ENCODE measurements around the gene ATP9B.
"Not testable (repeated sequence)": the region's sequence is repeated elsewhere in the genome, so short reads cannot be mapped to it uniquely, and the experiment has no call there.

The ATP9B gene

GRCh38 chr18:79368681-79369080 lies 299.5 kb downstream of the ATP9B start:
- DNase-seq, result no peak

DNA sequence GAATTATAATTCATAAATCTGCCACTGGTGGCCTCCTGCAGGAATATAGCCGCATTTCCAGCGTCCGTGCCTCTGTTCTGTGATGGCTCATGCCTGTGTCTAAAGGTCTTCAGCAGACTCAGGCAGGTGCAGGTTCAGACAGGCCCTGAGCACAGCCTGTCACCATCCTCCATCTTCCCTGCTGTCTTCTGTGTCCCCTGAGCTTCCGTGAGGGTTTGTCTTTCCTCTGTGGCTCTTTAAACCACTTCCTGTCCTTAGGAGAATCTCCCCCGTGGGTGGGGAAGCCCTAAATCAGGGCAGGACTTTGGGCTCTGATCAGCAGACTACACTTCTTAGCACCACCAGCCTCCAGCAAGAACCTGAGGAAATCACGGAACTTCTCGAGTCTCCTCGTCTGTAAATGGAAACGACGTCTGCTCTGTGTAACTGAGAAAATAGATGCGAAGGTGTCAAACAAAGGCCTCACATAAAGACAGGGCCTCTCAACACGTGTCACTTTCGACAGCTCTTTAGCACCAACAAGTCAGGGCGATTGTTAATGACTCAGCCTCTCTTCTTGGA lies 302.4 kb downstream of the ATP9B start:
- DNase-seq, result no peak

DNA sequence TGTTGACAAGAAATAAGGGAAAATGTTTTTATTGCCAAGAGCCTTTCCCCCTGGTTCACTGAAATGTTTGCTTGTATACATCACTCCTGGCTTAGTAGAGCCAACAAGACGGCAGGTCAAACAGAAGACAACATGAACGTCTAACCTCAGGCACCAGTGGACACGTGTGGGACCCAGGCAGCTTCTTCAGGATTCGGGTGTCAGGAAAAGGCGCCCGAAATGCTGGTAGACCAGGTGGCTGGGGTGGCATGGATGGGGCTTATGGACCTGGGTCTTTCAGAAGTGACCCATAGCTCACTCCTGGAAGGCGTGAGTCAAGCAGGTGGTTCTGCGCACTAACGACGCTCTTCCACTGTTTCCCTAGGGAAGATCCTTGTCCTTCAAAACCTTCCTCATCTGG lies 303.3 kb downstream of the ATP9B start:
- no peak for DNase-seq

DNA sequence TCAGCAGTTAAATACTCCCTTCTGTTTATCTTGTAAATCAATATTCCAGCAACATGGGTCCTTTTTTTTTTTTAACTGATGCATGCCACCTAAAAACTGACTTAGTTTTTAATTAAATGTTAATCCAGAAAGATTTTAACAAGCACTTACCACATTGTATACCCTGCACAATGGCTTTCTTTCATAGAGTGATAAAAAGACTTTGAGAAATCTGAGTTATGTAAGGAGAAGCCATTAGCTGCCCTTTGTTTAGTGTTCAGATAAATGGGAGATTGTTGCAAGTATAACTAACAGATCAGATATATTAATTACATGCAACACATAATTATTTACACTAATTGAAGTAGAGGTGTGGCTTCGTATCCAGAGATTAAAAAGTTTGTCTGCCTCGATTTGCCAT lies 303.8 kb downstream of the ATP9B start:
- DNase-seq, result no peak

- DNase-seq, result no peak
These were observed 304.5 kb downstream of the ATP9B start for GRCh38 chr18:79373736-79374135.

DNA sequence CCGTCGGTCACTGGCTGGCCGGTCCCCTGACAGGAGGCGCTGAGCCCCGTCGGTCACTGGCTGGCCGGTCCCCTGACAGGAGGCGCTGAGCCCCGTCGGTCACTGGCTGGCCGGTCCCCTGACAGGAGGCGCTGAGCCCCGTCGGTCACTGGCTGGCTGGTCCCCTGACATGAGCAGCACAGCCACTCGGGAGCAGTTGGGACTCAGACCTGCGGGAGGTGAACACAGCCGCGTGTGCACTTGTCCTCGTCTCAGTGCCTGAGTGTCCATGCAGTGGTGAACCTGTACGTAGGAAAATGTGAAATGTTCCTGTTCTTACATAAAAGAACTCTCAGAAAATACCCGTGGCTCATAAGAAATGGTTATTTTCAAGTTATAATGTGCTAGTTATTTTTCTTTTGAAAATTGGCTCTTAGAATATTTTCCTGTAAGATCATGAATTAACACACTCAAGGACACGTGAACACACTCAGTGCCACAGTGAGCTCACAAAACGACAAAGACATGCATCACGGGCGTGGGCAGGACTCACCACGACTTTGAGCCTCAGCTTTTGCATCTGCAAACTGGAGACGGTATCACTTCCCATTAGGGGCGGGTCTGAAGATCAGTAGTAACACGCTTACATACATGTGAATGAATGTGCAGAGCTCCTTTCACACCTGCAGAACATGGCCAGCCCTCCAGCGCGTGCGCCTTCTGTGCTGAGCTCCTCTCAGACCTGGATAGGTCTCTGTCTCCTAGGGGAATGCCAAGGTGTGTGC lies 305.4 kb downstream of the ATP9B start:
- DNase-seq, result no peak

DNA sequence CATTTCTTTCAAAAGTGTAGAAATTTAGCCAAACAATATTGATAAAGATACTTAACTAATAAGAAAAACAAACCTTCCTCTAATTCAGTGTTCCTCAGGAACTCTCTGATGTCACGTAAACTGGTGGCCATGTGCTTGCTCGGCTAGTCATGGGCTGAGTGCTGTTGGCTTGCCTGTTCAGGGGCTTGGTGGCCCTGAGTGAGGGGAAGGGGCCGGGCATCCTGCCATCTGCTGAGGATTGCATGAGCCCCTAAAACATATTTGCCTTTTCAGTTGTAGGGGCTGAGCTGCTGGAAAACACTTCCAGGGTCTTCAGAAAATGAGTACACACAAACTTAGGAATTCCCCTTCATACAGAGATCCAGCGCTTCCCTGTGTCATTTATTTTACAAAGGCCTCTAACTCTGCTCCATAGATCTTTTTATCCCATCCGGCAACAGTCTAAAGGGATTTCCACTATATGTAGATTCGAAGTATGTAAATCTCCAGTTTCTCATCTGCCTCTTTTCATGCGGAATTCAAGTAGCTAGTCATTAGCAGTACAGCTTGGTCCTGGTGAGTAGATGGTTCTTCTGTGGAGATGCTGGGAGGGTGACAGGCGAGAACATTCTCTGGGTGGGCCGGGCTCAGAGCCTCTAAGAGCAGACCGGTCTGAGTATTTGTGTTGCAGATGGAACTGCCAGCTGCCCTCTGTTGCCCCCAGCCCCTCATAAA lies 306.4 kb downstream of the ATP9B start:
- no peak for DNase-seq

DNA sequence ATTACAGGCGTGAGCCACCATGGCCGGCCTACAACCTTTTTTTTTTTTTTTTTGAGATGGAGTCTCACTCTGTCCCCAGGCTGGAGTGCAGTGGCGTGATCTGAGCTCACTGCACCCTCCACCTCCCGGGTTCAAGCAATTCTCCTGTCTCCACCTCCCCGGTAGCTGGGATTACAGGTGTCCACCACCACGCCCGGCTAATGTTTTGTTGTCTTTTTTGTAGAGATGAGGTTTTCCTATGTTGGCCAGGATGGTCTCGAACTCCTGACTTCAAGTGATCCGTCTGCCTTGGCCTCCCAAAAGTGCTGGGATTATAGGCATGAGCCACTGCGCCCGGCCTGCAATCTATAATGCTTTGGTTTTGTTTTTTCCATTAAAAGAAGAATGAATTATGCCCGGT lies 307.5 kb downstream of the ATP9B start:
- DNase-seq, result not testable (repeated sequence)

- no peak for DNase-seq
These were observed 308.1 kb downstream of the ATP9B start for GRCh38 chr18:79377187-79377891.

GRCh38 chr18:79378536-79379250 lies 309.5 kb downstream of the ATP9B start:
- no peak for DNase-seq

GRCh38 chr18:79379251-79379905 lies 310.2 kb downstream of the ATP9B start:
- DNase-seq, result no peak

DNA sequence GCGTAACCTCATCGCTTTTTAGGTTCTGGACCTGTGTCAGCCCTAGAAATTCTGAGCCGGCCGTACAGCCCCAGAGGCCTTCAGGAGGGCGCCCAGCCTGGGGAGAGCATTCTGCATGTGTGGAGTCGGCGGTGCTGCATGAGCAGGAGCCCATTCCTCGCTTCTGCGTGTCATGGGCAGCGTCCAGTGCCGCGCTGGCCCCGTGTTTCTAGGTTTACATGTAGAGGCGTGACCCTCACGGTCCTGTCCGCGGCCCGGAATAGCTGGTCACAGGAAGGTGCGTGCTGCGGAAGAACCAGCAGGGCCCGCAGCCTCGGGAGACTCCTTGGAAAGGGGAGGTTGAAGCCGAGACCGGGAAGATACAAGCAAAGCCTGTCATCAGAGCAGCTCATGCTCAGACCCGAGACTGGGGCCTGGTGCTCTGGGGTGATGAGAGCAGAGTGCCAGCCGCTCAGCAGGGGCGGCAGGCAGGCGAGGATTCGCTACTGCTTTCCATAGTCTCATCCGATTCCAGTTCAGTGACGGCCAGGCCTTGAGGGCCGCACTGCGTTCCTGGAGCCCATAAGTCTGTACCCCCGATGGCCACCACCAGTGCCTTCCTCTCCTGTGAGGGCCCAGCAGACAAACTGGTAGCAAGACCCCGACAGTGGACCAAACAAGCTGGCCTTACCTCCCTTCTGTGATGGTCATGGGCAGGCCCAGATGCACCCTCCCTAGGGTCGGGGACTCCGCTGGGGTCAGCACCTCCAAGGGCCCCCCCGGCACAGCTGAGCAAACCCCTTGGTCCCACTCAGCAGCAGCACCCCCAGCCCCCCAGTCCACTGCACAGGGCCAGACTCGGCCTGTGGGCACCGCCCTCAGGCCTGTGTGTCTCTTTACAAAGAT lies 311.0 kb downstream of the ATP9B start:
- no peak for DNase-seq

GRCh38 chr18:79380816-79381806 lies 311.9 kb downstream of the ATP9B start:
- no peak for DNase-seq

GRCh38 chr18:79381811-79382311 lies 312.7 kb downstream of the ATP9B start:
- no peak for DNase-seq

- DNase-seq, result no peak
These were observed 313.6 kb downstream of the ATP9B start for GRCh38 chr18:79382681-79383387.

DNA sequence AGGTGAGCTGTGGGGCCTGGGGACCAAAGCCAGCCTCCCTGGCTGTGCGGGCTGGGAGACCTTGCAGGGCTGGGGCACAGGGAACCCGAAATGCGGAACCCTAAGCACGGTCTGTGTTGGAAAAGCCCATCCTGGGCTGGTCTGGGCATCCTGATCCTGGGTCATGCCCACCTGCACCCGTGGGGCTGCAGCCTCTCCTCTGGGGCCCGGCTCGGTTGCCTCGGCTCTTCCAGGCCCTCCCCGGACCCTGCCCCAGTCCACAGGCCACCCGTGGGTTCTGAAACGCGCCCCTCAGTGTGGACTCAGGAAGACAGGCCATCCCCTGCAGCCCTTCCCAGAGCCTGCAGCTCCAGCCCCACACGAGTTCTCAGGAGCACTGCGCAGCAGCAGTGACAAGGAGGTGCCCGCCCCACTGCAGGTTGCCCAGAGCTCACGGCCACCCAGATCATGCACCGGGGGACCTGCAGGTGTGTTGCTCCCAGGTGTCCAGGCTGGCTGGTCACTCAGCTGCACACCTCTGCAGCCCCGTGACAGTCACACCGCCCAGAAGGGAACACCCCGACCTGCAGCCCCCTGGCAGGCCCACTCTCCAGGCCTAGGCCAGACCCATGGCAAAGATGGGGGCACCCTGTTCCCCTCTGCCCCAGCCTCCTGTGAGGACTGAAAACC lies 314.3 kb downstream of the ATP9B start:
- DNase-seq, result no peak

GRCh38 chr18:79384151-79384807 lies 315.1 kb downstream of the ATP9B start:
- no peak for DNase-seq

GRCh38 chr18:79384834-79385233 lies 315.6 kb downstream of the ATP9B start:
- DNase-seq, result no peak
